CD14-positive monocyte (primary cell): Measurements from ENCODE around the gene PHACTR3. TPM values are rescaled to one million over a fixed set of nuclear protein-coding genes. Genes with fewer than 3 reads are reported as not detected.

Experiments
- DNase-seq, 3 donors: peaks; one replicate each; pipeline ENCODE4 v3.0.0-alpha.2; 2011 to 2022
- H2AFZ ChIP-seq: 2 replicates; pipeline ENCODE4 v1.6.0; 2012; ENCODE audit warnings: mild to moderate bottlenecking, low read depth, low read length, inconsistent platforms; ENCODE audit not compliant: insufficient read depth, poor library complexity, severe bottlenecking
- H3K27ac ChIP-seq, 2 donors: 1 replicate in 1 of 2; 2 replicates in 1 of 2; pipeline ENCODE4 v1.5.1; 2012 to 2013; ENCODE audit warnings: low read length in 2 of 2, control low read depth in 1 of 2, inconsistent platforms in 1 of 2, low read depth in 1 of 2, mild to moderate bottlenecking in 1 of 2
- H3K27me3 ChIP-seq, 2 donors: one replicate each; pipeline versions ENCODE4 v1.6.0 to v1.6.1; 2011 to 2013; ENCODE audit warnings: low read length in 2 of 2; ENCODE audit not compliant: control insufficient read depth in 2 of 2, insufficient read depth in 2 of 2
- H3K36me3 ChIP-seq, 2 donors: replicated peaks in 1 of 2; 1 replicate in 1 of 2; 2 replicates in 1 of 2; pipeline versions ENCODE4 v1.5.1 to v1.6.1; 2012 to 2013; ENCODE audit warnings: low read length in 2 of 2, control low read depth in 1 of 2, inconsistent platforms in 1 of 2, mild to moderate bottlenecking in 1 of 2; ENCODE audit not compliant: insufficient read depth in 2 of 2, control insufficient read depth in 1 of 2
- H3K4me1 ChIP-seq, 2 donors: 1 replicate in 1 of 2; 2 replicates in 1 of 2; pipeline versions ENCODE4 v1.5.1 to v1.6.1; 2012 to 2013; ENCODE audit warnings: low read length in 2 of 2, control low read depth in 1 of 2, inconsistent platforms in 1 of 2, mild to moderate bottlenecking in 1 of 2, moderate library complexity in 1 of 2; ENCODE audit not compliant: insufficient read depth in 2 of 2, control insufficient read depth in 1 of 2
- H3K4me2 ChIP-seq: replicated peaks from 2 replicates; pipeline ENCODE3; 2012; ENCODE audit warnings: low read length, moderate library complexity, mild to moderate bottlenecking; ENCODE audit not compliant: poor library complexity, severe bottlenecking; ENCODE audit errors: extremely low read depth
- H3K4me3 ChIP-seq, 3 experiments: fragments of 200-600 bp in 1 of 3; sonication (generic) in 1 of 3; replicated peaks in 1 of 3; 1 replicate in 2 of 3; 2 replicates in 1 of 3; pipeline ENCODE4 v1.5.1; 2011 to 2013; ENCODE audit warnings: low read length in 3 of 3, mild to moderate bottlenecking in 3 of 3, control low read depth in 2 of 3, low read depth in 2 of 3, inconsistent platforms in 1 of 3, moderate library complexity in 1 of 3
- H3K79me2 ChIP-seq: 2 replicates; pipeline ENCODE4 v1.6.0; 2012; ENCODE audit warnings: mild to moderate bottlenecking, control low read depth, inconsistent platforms, low read length, moderate library complexity; ENCODE audit not compliant: insufficient read depth
- H3K9ac ChIP-seq: 2 replicates; pipeline ENCODE4 v1.6.0; 2017; ENCODE audit warnings: low read length, mild to moderate bottlenecking; ENCODE audit not compliant: insufficient read depth, poor library complexity, severe bottlenecking
- H3K9me3 ChIP-seq, 2 donors: replicated peaks in 1 of 2; 1 replicate in 1 of 2; 2 replicates in 1 of 2; pipeline versions ENCODE4 v1.5.1 to v1.6.1; 2012 to 2013; ENCODE audit warnings: low read length in 2 of 2, control low read depth in 1 of 2; ENCODE audit not compliant: control insufficient read depth in 1 of 2, insufficient read depth in 1 of 2
- H4K20me1 ChIP-seq: 2 replicates; pipeline ENCODE4 v1.6.0; 2012; ENCODE audit warnings: mild to moderate bottlenecking, low read length, control low read depth, moderate library complexity; ENCODE audit not compliant: insufficient read depth
- H3K27ac Mint-ChIP-seq, 7 donors: one replicate each; pipeline ENCODE4 v1.8.0; 2020; ENCODE audit warnings: mild to moderate bottlenecking in 7 of 7, mixed read lengths in 7 of 7, moderate library complexity in 6 of 7, inconsistent platforms in 2 of 7
- H3K27me3 Mint-ChIP-seq, 3 donors: one replicate each; pipeline ENCODE4 v1.8.0; 2021 to 2022; ENCODE audit warnings: low read depth in 3 of 3, mild to moderate bottlenecking in 3 of 3, mixed read lengths in 3 of 3, moderate library complexity in 3 of 3, inconsistent platforms in 1 of 3
- H3K36me3 Mint-ChIP-seq, 2 donors: one replicate each; pipeline ENCODE4 v1.8.0; 2020; ENCODE audit warnings: mixed read lengths in 2 of 2, inconsistent platforms in 1 of 2, mild to moderate bottlenecking in 1 of 2
- H3K4me1 Mint-ChIP-seq: one replicate; pipeline ENCODE4 v1.8.0; 2020; ENCODE audit warnings: mild to moderate bottlenecking, mixed read lengths
- H3K4me3 Mint-ChIP-seq, 2 donors: one replicate each; pipeline ENCODE4 v1.8.0; 2020; ENCODE audit warnings: mild to moderate bottlenecking in 2 of 2, mixed read lengths in 2 of 2, moderate library complexity in 1 of 2
- H3K9me3 Mint-ChIP-seq, 7 donors: one replicate each; pipeline ENCODE4 v1.8.0; 2020 to 2022; ENCODE audit warnings: mixed read lengths in 7 of 7, mild to moderate bottlenecking in 6 of 7, moderate library complexity in 6 of 7, inconsistent platforms in 2 of 7
- WGBS: methylation state at CpG from one replicate; pipeline ENCODE4 v1.1.5; 2013; ENCODE audit warnings: missing lambda C conversion rate; ENCODE audit not compliant: insufficient coverage; 5-methylcytosine and 5-hydroxymethylcytosine counted together
- intact Hi-C, 2 donors: fragments of 100-400 bp; cut with micrococcal nuclease; formaldehyde crosslinking; loops; one replicate each; pipeline versions ENCODE4 v1.15.0 to v1.15.1; 2023
- polyA plus RNA-seq, 3 donors: library from polyadenylated mRNA; depleted of rRNA in 1 of 3; unstranded in 2 of 3; stranded (reverse) in 1 of 3; fragments of 300-500 nt in 2 of 3; fragments of >200 nt in 1 of 3; fragmentation: Illumina TruSeq in 2 of 3; gene quantifications; 1 replicate in 2 of 3; 2 replicates in 1 of 3; pipeline ENCODE4 v1.2.3, GENCODE V29; 2012 to 2021
- TF ChIP-seq, protein P1 (sequence below): fragments of 200-600 bp; IDR thresholded peaks from one replicate; pipeline ENCODE4 v1.8.0; 2022; ENCODE audit warnings: antibody characterized with exemption, mild to moderate bottlenecking

Gene PHACTR3
- polyA plus RNA-seq, 3 donors: 0.11 to 0.17 TPM; not detected in 1

DNA sequence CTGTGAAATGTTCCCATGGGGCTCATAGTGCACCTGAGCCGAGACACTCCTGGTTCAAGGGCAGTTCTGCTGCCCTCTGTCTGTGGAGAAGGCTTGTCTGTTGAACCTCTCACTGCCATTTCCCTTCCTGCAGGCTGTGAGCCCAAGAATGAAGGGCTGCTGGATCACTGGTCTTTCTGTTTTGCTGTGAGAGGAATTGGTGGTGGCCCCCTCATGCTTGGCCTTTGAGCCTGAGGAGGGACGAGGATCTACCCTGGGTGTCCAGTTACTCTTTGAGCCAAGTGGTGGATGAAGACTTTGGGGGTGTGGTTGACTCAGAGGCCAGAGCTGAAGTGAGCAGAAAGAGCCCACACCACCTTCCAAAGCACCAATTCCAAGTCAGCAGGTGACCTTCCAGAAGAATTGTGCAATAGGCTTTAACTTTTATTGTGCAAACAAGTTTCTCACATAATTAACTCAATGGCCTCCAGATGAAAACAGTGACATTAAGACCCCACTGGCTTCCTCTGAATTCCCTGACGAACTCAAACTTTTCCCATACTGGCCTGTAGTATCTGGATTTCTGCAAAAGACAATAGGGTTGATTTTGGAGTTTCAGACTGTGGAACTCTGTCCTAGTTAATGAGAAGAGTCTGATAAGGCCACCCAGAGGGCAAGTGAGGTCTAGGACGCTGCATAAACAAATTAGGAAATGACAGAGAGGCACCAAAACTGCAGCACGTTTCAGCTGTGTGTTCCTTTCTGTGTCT lies 101.5 kb downstream of the PHACTR3 start:
- no peak overlapping the region for H3K27ac Mint-ChIP-seq
- H3K27ac ChIP-seq: no peak overlapping the region

DNA sequence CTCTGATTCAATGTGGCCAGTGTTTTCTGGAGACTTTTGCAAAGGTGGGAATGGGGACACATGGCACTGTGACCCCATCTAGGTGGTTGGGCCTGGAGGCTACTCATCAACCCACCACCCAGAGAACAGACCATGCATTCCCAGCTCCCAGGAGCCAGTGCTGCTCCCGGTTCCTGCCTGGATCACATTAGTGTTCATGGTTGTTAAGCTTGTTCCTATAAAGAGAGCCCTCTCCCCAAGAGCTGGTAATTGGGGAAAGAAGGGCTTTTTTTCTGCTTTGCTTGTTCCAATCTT lies 102.0 kb downstream of the PHACTR3 start:
- no CpG with 5 or more reads among the region's 1 CpG for WGBS
- peaks cover 0 to 8% (median 4%) of the 10 kb centered on the region in 7 donors for H3K9me3 Mint-ChIP-seq
- Histone ChIP-seq H3K27ac (no peak overlapping the region), H4K20me1 (no peaks in the 10 kb centered on the region), H3K9me3 (peaks cover 0 to 6% of the 10 kb centered on the region in 2 donors), H2AFZ (no peak overlapping the region), H3K4me3 (no peak overlapping the region), H3K9ac (no peak overlapping the region), H3K27me3 (peaks cover 47 to 63% of the 10 kb centered on the region in 2 donors), H3K79me2 (no peaks in the 10 kb centered on the region), H3K36me3 (no peaks in the 10 kb centered on the region), H3K4me2 (no peak overlapping the region), H3K4me1 (no peaks in the 10 kb centered on the region)
- H3K27ac Mint-ChIP-seq: no peak overlapping the region
- no peaks in the 10 kb centered on the region for H3K4me1 Mint-ChIP-seq
- H3K27me3 Mint-ChIP-seq: peaks cover 35 to 74% (median 40%) of the 10 kb centered on the region in 3 donors
- TF ChIP-seq, protein P1, sequence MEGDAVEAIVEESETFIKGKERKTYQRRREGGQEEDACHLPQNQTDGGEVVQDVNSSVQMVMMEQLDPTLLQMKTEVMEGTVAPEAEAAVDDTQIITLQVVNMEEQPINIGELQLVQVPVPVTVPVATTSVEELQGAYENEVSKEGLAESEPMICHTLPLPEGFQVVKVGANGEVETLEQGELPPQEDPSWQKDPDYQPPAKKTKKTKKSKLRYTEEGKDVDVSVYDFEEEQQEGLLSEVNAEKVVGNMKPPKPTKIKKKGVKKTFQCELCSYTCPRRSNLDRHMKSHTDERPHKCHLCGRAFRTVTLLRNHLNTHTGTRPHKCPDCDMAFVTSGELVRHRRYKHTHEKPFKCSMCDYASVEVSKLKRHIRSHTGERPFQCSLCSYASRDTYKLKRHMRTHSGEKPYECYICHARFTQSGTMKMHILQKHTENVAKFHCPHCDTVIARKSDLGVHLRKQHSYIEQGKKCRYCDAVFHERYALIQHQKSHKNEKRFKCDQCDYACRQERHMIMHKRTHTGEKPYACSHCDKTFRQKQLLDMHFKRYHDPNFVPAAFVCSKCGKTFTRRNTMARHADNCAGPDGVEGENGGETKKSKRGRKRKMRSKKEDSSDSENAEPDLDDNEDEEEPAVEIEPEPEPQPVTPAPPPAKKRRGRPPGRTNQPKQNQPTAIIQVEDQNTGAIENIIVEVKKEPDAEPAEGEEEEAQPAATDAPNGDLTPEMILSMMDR: no peak
- no peak overlapping the region for H3K4me3 Mint-ChIP-seq
- no peaks in the 10 kb centered on the region for H3K36me3 Mint-ChIP-seq
- intact Hi-C loops: loop anchor here in 1 of 2 donors (5.0 kb wide), 1 partner anchor 36 kb away; no protein-coding TSS in a partner anchor
- no peak for DNase-seq

More for the DNA sequence above, 101.5 kb downstream of the PHACTR3 start:
- 41% methylated on average over 2 of the region's 5 CpGs for WGBS
- H3K4me1 ChIP-seq: no peaks in the 10 kb centered on the region
- H3K79me2 ChIP-seq: no peaks in the 10 kb centered on the region
- no peak overlapping the region for H3K4me2 ChIP-seq
- no peak overlapping the region for H2AFZ ChIP-seq
- no peaks in the 10 kb centered on the region for H4K20me1 ChIP-seq
- DNase-seq: no peak
- Mint-ChIP-seq H3K4me3 (peak overlapping the region in 1 of 2 donors; percentile 31), H3K4me1 (no peaks in the 10 kb centered on the region), H3K27me3 (peaks cover 38 to 76% (median 46%) of the 10 kb centered on the region in 3 donors), H3K36me3 (no peaks in the 10 kb centered on the region), H3K9me3 (peaks cover 0 to 8% (median 4%) of the 10 kb centered on the region in 7 donors)
- H3K9me3 ChIP-seq: peaks cover 0 to 6% of the 10 kb centered on the region in 2 donors
- H3K27me3 ChIP-seq: peaks cover 45 to 60% of the 10 kb centered on the region in 2 donors
- no peak overlapping the region for H3K9ac ChIP-seq
- intact Hi-C loops: loop anchor here in 1 of 2 donors (5.0 kb wide), 1 partner anchor 36 kb away; no protein-coding TSS in a partner anchor
- TF ChIP-seq, protein P1: no peak
- H3K4me3 ChIP-seq: no peak overlapping the region
- no peaks in the 10 kb centered on the region for H3K36me3 ChIP-seq
